ENCODE data around the gene KLF16. TPM values are rescaled to one million over a fixed set of nuclear protein-coding genes. Genes with fewer than 3 reads are reported as not detected.

Gene KLF16
- total RNA-seq, 1 donor from 2014 or later = 52.4 TPM

DNA sequence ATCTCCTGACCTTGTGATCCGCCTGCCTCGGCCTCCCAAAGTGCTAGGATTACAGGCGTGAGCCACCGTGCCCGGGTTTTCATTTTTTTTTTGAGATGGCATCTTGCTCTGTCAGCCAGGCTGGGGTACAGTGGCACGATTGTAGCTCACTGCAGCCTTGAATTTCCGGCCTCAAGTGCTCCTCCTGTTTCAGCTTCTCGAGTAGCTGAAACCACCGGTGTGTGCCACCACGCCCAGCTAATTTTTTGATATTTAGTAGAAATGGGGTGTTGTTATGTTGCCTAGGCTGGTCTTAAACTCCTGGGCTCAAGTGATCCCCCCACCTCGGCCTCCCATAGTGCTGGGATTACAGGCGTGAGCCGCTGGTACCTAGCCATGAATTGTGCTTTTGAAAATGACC is 47.7 kb upstream of the KLF16 start:
- no peak overlapping the region for H3K9ac ChIP-seq (ENCODE audit: low read length)
- peaks cover 5% of the 10 kb centered on the region for H3K4me1 ChIP-seq (ENCODE audit: insufficient read depth, low read length)
- no peak for FAIRE-seq
- peaks cover 7% of the 10 kb centered on the region for H3K4me1 Mint-ChIP-seq (ENCODE audit: low read depth, unreplicated experiment)
- no peak overlapping the region for H3K4me3 ChIP-seq (ENCODE audit: insufficient read depth, low read depth, low read length)
- H2AFZ ChIP-seq (ENCODE audit: low read depth, low read length) = no peak overlapping the region
- no peak for DNase-seq (ENCODE audit: low read depth)
- no peak overlapping the region for H3K27ac ChIP-seq (ENCODE audit: low read depth, low read length)
- H3K27me3 Mint-ChIP-seq (ENCODE audit: low read depth, unreplicated experiment) = no peaks in the 10 kb centered on the region
- H3K36me3 Mint-ChIP-seq (ENCODE audit: low read depth, unreplicated experiment) = no peaks in the 10 kb centered on the region
- peaks cover 66% of the 10 kb centered on the region for H4K20me1 ChIP-seq (ENCODE audit: insufficient read depth, low read length)
- H3K36me3 ChIP-seq (ENCODE audit: insufficient read depth, low read length) = no peaks in the 10 kb centered on the region
- TF ChIP-seq, protein P1, sequence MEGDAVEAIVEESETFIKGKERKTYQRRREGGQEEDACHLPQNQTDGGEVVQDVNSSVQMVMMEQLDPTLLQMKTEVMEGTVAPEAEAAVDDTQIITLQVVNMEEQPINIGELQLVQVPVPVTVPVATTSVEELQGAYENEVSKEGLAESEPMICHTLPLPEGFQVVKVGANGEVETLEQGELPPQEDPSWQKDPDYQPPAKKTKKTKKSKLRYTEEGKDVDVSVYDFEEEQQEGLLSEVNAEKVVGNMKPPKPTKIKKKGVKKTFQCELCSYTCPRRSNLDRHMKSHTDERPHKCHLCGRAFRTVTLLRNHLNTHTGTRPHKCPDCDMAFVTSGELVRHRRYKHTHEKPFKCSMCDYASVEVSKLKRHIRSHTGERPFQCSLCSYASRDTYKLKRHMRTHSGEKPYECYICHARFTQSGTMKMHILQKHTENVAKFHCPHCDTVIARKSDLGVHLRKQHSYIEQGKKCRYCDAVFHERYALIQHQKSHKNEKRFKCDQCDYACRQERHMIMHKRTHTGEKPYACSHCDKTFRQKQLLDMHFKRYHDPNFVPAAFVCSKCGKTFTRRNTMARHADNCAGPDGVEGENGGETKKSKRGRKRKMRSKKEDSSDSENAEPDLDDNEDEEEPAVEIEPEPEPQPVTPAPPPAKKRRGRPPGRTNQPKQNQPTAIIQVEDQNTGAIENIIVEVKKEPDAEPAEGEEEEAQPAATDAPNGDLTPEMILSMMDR (IDR thresholded peaks at IDR 0.05; ENCODE audit: insufficient read depth, low read depth, low read length) = no peak
- TF ChIP-seq EZH2 (IDR thresholded peaks at IDR 0.05; ENCODE audit: insufficient read depth, low read length) = no peak
- no peaks in the 10 kb centered on the region for H3K9me3 Mint-ChIP-seq (ENCODE audit: unreplicated experiment)
- peaks cover 82% of the 10 kb centered on the region for H3K79me2 ChIP-seq (ENCODE audit: insufficient read depth, low read length)
- no peak overlapping the region for H3K4me2 ChIP-seq (ENCODE audit: low read length)
- no peaks in the 10 kb centered on the region for H3K9me3 ChIP-seq (ENCODE audit: insufficient read depth, low read depth, low read length)
- no peak overlapping the region for H3K4me3 Mint-ChIP-seq (ENCODE audit: unreplicated experiment)
- H3K27me3 ChIP-seq (ENCODE audit: insufficient read depth, low read length) = no peaks in the 10 kb centered on the region
- H3K27ac Mint-ChIP-seq (ENCODE audit: unreplicated experiment) = no peak overlapping the region

DNA sequence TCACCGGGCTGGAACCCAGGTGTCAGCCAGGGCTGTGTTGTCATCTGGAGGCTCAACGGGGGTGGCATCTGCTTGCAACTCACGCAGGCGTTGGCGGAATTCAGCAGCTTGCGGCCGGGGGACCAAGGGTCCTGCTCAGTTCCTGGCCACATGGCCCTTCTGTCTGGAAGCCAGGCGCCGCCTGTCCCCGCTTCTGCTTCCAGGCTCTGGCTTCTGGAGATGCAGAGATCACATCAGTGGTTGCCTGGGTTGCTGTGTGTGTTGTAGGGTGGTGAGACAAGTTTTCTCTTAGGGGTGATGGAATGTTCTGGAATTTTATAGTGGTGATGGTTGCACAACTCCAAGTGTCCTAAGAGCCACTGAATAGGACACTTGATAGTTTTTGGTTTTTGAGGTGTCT is 46.8 kb upstream of the KLF16 start:
- Histone ChIP-seq H3K79me2 (ENCODE audit: insufficient read depth, low read length) (peaks cover 88% of the 10 kb centered on the region), H3K4me2 (ENCODE audit: low read length) (peak overlapping the region; percentile 33), H3K27ac (ENCODE audit: low read depth, low read length) (no peak overlapping the region), H3K4me3 (ENCODE audit: insufficient read depth, low read depth, low read length) (no peak overlapping the region), H3K36me3 (ENCODE audit: insufficient read depth, low read length) (no peaks in the 10 kb centered on the region), H3K9ac (ENCODE audit: low read length) (no peak overlapping the region), H2AFZ (ENCODE audit: low read depth, low read length) (no peak overlapping the region), H3K4me1 (ENCODE audit: insufficient read depth, low read length) (peaks cover 10% of the 10 kb centered on the region), H3K9me3 (ENCODE audit: insufficient read depth, low read depth, low read length) (no peaks in the 10 kb centered on the region), H4K20me1 (ENCODE audit: insufficient read depth, low read length) (peaks cover 63% of the 10 kb centered on the region), H3K27me3 (ENCODE audit: insufficient read depth, low read length) (no peaks in the 10 kb centered on the region)
- H3K27me3 Mint-ChIP-seq (ENCODE audit: low read depth, unreplicated experiment) = no peaks in the 10 kb centered on the region
- DNase-seq (ENCODE audit: low read depth) (no peak), FAIRE-seq (no peak)
- TF ChIP-seq EZH2 (IDR thresholded peaks at IDR 0.05; ENCODE audit: insufficient read depth, low read length) = no peak
- peak overlapping the region; percentile 14 for H3K4me3 Mint-ChIP-seq (ENCODE audit: unreplicated experiment)
- peaks cover 7% of the 10 kb centered on the region for H3K4me1 Mint-ChIP-seq (ENCODE audit: low read depth, unreplicated experiment)
- no peaks in the 10 kb centered on the region for H3K36me3 Mint-ChIP-seq (ENCODE audit: low read depth, unreplicated experiment)
- peak overlapping the region; percentile 34 for H3K27ac Mint-ChIP-seq (ENCODE audit: unreplicated experiment)
- H3K9me3 Mint-ChIP-seq (ENCODE audit: unreplicated experiment) = no peaks in the 10 kb centered on the region

DNA sequence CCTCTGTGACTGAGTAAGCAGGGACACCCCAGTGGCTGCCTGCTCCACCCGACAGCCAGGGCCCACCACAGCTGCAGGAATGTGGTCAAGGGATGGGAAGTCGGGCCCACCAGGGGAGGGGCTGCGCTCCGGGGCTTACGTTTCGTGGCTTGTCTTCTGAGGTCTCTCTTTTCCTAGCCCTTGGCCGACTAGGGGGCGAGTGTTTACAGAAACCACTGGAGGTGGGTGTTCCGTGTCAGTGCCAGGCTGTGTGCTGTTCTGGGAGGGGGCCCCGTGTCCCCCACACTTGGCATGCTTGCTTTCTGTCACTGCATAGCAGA is 46.3 kb upstream of the KLF16 start:
- FAIRE-seq (no peak), DNase-seq (ENCODE audit: low read depth) (no peak)
- Histone ChIP-seq H3K27me3 (ENCODE audit: insufficient read depth, low read length) (no peaks in the 10 kb centered on the region), H4K20me1 (ENCODE audit: insufficient read depth, low read length) (peaks cover 58% of the 10 kb centered on the region), H3K4me2 (ENCODE audit: low read length) (peak overlapping the region; percentile 33), H3K4me3 (ENCODE audit: insufficient read depth, low read depth, low read length) (no peak overlapping the region), H3K79me2 (ENCODE audit: insufficient read depth, low read length) (peaks cover 88% of the 10 kb centered on the region), H3K36me3 (ENCODE audit: insufficient read depth, low read length) (no peaks in the 10 kb centered on the region), H3K4me1 (ENCODE audit: insufficient read depth, low read length) (peaks cover 10% of the 10 kb centered on the region), H3K27ac (ENCODE audit: low read depth, low read length) (no peak overlapping the region), H2AFZ (ENCODE audit: low read depth, low read length) (no peak overlapping the region), H3K9me3 (ENCODE audit: insufficient read depth, low read depth, low read length) (no peaks in the 10 kb centered on the region), H3K9ac (ENCODE audit: low read length) (no peak overlapping the region)
- Mint-ChIP-seq H3K27me3 (ENCODE audit: low read depth, unreplicated experiment) (no peaks in the 10 kb centered on the region), H3K9me3 (ENCODE audit: unreplicated experiment) (no peaks in the 10 kb centered on the region), H3K4me1 (ENCODE audit: low read depth, unreplicated experiment) (peaks cover 7% of the 10 kb centered on the region), H3K4me3 (ENCODE audit: unreplicated experiment) (peak overlapping the region; percentile 14), H3K36me3 (ENCODE audit: low read depth, unreplicated experiment) (no peaks in the 10 kb centered on the region), H3K27ac (ENCODE audit: unreplicated experiment) (no peak overlapping the region)
- TF ChIP-seq EZH2 (IDR thresholded peaks at IDR 0.05; ENCODE audit: insufficient read depth, low read length) = no peak
- TF ChIP-seq, protein P1 (IDR thresholded peaks at IDR 0.05; ENCODE audit: insufficient read depth, low read depth, low read length) = no peak
